Superior temporal gyrus (tissue), 1 donor: ENCODE results near the gene MTUS2.

Experiments used
- DNase-seq: peaks from one replicate; pipeline ENCODE4 v3.0.0-alpha.2; 2016; ENCODE audit errors: extremely low spot score

Gene MTUS2

DNA sequence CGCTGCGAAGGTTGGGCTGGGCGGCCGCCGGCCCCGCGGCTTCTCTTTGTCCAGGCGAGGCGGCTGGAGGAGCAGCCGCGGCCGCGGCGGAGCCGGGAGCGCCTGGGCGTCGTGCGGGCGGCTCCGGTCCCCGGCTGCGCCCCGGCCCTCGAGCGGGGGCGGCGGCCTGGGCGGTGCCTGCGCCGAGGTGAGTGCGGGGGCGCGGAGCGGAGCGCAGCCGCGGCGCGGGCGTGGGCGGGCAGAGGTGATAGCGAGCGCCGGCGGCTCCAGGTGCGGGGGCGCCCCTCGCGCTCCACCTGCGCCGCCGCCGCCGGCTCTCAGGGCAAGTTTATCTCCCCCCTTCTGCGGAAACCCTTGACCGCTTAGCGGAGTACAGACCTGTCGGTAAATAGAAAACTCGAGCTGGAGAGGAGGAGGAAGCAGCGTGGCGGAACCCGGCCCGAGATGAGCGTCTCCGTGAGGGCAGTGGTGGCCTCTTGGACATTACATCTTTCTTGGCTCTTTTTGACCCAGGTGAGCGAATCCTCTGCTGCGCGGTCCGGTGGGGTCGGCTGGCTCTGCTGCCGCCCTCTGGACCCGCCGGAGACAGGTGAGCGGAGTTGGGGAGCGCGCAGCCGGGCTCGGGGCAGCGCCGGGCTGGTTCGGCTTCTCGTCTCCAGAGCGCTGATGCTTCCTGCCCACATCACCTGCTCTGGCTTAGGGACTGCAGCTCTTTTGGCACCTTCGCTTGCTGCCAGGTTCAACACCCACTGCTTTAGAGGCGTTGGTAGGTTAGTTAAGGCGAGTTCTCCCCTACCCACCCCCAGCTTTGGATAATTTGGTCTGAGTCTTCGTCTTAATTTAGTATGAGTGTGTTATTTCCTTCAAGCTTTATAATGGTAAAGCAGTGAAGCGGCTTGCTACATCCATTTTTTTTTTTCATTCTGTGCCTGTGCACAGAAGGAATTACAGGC, at the start of gene MTUS2:
TSS of gene MTUS2 (plus strand) at position 241 of the 953 bp plus-strand sequence.
- peak; percentile 60 for DNase-seq

- DNase-seq: no peak
Measured at GRCh38 chr13:28778308-28779215, 41.6 kb upstream of the MTUS2 start.

DNA sequence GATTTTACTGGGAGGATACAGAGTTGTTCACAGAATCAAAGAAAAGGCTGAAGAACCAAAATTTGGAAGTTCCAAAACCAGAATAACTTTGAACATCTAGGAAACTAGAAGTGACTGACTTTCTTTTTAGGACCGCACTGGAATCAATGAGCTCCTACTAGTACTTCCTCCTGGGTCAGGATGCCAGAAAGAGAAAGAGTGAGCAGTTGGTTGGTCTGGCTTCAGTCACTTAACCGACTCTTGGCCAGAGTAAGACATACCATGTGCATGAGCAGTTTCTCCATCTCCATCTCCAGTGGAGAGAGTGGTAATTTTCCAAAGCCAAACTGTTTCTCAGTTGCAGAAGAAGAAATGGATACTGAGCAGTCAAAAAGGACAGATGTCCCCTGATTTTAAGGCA, 27.1 kb upstream of the MTUS2 start:
- no peak for DNase-seq

DNA sequence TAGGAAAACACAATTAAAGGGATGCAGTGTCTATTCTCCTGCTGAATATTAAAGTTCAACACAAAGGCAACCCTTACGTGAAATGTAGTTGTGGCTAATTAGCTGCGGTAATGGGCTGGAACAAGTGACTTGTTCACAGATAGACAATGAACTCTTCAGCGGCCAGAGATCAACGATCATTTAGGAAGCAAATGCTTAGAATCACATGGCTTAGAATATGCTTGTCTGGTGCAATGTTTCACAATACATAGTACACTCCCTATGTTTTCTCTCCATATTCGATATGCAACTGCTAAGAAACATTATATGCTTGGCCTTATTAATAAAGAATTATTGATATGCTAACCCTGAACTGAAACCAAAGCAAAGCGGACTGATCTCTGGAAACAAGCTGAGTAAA, 25.7 kb upstream of the MTUS2 start:
- peak; percentile 13 for DNase-seq

DNA sequence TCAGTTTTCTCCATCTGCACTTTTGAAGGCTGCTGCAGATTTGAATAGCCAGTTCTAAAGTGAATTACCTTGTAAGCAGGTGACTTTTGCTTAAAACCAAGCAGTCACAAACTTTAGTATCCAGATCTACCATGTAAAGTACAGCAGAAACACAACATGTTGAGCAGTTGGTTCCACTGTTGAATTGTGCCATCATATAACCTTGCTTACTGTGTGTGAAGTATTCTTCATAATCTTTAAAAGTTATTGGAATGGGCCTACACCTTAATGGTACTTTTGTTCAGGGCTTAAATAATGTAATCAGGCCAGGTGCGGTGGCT, 23.2 kb upstream of the MTUS2 start:
- no peak for DNase-seq

GRCh38 chr13:28805193-28805819, 14.8 kb upstream of the MTUS2 start:
- no peak for DNase-seq

DNA sequence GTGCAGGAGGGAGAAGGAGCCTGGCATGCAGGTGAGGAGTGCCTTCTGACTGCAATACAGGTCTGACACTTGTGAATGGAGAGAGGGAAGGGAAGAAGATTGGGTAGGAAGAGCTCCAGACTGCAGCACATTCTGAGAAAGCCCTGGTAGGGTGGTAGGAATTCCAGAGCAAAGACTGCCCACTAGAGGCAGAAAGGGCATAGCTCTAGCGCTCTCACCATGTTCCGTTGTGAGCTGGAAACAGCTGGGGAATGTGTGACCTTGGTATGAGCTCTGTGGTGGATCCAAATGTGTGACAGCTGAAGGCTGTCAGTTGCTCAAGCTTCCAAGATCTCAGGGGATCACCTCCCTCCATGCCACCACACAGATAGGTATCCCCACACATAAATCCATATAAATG, 2.9 kb upstream of the MTUS2 start:
- no peak for DNase-seq

- DNase-seq: peak; percentile 34
Measured at GRCh38 chr13:28819046-28819730, 951 bp upstream of the MTUS2 start.

GRCh38 chr13:28819735-28820098, 422 bp upstream of the MTUS2 start:
- peak; percentile 29 for DNase-seq

DNA sequence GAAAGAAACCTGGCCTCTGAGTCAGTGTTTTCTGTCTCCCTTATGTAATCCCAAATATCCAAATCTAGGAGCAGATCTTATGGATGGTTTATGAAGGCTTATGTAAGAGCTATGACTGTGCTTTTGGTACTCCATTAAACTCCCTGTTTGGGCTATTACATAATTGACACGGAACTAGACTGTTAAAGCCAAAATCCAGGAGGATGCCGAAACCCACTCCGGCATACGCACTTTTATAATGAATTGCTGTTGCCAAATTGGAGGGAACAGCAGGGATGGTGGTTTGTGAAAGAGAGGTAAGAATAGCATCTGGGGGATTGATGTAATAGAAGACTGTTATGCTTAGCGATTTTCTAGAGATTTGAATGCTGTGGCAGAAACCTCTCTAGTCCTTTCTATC, 2.0 kb downstream of the MTUS2 start:
- DNase-seq: peak; percentile 73

DNA sequence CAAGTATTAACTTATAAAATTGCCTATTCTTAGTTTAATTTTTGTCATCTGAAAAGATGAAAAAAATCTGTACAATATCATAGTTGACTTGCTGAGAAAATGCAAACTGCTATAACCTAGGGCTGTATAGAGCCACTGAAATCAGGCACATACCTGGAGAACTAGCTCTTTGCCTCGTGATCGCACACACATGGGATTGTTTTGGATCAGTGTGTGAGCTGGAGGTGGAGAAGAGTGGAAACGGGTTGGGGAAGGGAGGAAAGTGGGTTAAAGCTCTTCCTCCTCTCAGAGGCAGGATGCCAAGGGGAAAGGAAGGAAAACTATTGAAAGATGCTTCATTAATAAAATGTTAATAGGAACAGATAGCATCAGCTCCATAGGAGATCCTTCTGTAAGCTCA, 2.7 kb downstream of the MTUS2 start:
- no peak for DNase-seq

DNA sequence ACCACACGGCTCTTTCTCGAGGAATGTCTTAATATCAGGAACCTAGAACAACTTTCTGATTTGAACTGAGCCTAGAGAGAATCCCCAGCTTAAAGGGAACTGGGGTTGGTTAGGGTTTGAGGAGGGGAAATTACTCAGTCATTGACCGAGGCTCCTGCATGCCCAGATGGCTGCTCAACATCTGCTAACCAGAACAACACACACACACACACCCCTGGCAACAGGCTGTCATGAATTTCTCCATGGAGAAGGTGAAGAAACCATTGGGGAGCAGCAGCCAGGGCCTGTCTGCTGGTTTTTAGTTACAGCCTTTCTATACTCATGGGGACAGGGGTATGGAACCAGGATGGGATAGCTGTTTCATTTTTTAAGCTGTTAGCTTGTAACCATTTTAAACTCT, 5.2 kb downstream of the MTUS2 start:
- DNase-seq: no peak

- no peak for DNase-seq
Measured at GRCh38 chr13:28826368-28826767, 6.2 kb downstream of the MTUS2 start.

- DNase-seq: no peak
Measured at GRCh38 chr13:28830580-28830979, 10.4 kb downstream of the MTUS2 start.

- DNase-seq: no peak
Measured at GRCh38 chr13:28831117-28831516, 11.0 kb downstream of the MTUS2 start.

DNA sequence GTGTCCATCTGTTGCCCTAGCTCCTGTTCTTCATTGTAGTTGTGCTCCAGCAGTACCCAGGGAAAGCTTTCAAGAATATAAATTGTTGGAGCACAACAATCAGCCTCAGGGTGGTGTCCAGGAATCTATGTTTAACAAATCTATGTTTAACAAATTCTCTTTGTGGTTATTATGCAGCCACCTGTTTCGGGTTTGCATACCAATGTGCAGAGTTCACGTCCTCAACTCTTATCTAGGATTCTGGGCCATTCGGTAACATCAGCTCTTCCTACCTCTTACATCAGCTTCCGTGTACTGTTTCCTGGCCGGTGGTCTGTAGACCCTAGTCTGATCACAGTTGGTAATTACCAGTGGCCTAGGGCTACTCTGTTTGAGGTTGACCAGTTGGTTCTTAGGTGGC, 17.0 kb downstream of the MTUS2 start:
- no peak for DNase-seq

GRCh38 chr13:28843639-28844038, 23.5 kb downstream of the MTUS2 start:
- no peak for DNase-seq

DNA sequence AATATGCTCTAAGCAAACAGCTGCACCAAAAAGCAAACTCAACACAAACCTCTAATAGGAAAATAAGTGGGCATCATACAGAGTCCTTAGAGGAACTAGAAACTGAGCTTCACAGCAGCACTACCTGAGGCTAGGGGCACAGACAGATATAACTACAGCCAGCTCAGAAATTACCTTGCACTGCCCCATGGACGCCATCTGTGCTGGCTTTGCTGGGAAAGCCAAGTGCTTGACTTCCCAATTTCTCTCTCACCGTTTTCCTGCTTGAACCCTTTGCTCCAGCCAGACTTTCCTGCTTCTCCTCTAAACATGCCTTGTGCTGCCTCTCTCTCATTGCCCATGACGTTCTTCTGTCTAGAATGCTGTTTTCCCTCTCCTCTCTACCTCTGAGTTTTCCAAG, 29.3 kb downstream of the MTUS2 start:
- no peak for DNase-seq

DNA sequence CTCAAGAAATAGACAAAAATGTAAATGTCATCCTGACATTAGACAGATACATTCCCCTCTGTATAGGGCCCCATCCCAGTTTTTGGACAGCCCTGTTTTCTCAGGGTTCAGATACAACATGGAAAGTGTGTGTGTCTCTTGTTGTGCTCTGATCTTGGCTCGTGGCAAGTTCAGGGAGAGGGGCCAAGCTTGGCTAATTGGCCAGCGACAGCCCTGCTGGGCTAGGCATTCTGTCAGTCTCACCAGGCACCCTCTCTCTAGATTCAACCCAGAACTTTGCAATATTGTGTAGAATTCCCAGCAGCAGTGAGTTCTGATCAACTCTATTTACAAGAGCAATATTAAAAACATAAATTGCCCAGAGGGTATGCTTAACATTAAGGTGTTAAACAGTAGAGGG, 30.1 kb downstream of the MTUS2 start:
- DNase-seq: no peak

DNA sequence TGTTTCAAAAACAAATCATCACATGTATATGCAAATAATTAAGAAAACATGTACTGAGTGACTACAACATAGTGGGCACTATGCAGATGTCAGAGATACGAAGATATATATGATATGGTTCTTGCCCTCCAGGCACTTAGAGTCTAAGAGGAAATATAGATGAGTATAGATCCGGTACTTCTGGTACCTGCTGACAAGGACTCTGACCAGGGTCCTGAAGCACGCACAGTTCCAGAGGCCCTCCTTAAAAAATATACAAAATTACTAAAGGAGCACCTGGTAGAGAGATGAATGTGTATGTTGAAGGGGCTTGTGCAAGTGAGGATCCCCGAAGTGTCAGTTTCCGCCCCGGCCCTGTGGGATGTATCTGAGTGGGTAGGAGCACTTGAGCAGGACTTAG, 31.3 kb downstream of the MTUS2 start:
- DNase-seq: no peak

DNA sequence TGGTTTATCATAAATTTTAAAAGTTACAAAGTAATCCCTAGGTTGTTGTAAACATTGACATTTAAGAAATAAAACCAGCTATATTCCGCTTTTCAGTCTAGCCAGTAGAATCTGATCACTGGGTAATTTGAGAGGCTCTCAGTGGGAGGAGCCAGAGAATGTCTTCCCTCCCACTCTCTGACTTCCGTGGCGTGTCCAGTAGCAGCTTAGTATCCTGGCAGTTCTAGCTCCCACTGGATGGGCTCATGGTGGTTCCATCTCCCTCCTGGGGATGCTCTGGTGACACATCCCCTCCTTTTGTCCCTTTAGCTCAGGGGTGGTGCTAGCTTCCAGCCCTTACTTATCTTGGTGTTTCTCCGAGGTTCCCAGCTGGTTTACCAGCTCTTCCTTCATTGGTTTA, 34.5 kb downstream of the MTUS2 start:
- DNase-seq: no peak

DNA sequence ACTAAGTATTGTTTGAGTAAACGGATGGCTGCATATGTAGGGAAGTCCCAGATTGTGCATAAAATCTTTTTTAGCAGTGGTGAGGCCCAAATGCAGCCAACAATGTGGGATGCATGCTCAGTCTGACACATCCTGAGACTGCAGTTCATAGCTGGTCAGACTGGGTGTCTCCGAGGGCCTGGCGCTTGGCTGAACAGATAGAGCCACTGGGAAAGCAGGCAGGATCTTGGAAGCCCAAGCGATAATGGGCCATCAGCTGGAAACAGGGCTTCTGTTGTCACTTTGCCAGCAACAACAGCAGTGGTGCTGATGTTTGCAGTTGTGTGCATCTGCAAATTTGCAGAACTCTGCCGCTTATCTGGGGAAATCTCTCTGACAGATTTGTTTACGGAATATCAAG, 36.1 kb downstream of the MTUS2 start:
- no peak for DNase-seq
